Umbilical cord (tissue), 2 donors: ENCODE measurements around the gene WT1. TPM values are rescaled to one million over a fixed set of nuclear protein-coding genes. Genes with fewer than 3 reads are reported as not detected.
"Not testable (repeated sequence)": the region's sequence is repeated elsewhere in the genome, so short reads cannot be mapped to it uniquely, and the experiment has no call there.

Experiments used
- DNase-seq: peaks from one replicate; pipeline ENCODE4 v3.0.0-alpha.2; 2015; ENCODE audit warnings: low spot score
- total RNA-seq: library from RNA; depleted of rRNA; stranded (reverse); fragments of >200 nt; gene quantifications from one replicate; pipeline ENCODE4 v1.2.3, GENCODE V29; 2014; ENCODE audit warnings: low replicate concordance; ENCODE audit not compliant: insufficient read depth

The WT1 gene
- total RNA-seq, 1 donor from 2014 or later, result 0.48 TPM

- peak; percentile 18 for DNase-seq
Observed at GRCh38 chr11:32388365-32388764, 47.0 kb downstream of the WT1 start.

- no peak for DNase-seq
Observed at GRCh38 chr11:32387411-32387810, 47.9 kb downstream of the WT1 start.

DNA sequence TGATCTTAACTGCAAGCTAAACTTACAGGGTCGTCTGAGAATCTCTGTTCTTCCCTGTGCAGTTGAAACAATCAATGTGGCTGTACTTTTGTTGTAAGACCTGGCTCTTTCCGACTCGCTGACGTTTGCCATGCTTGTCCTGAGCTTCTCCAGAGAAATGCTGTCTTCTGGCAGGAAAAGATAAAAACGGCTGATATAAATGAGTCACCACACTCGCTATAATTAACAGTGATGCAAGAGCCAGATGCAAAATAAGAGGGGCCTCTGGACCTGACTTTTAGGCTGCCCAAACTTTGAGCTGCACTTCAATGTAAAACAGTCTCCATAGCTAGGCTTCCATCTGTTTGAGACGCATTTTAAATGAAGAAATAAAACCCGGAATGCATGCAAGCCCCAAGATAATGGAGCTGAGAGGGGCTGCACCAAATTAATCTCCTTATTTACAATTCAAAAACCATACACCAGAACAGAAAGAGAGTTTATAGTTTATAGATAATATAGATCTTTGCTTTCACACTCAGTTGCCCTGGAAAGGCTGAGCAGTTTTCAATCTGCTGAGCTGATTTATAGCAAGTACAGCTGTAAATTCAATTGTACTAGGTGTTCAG lies 48.5 kb downstream of the WT1 start:
- DNase-seq, result peak; percentile 86

DNA sequence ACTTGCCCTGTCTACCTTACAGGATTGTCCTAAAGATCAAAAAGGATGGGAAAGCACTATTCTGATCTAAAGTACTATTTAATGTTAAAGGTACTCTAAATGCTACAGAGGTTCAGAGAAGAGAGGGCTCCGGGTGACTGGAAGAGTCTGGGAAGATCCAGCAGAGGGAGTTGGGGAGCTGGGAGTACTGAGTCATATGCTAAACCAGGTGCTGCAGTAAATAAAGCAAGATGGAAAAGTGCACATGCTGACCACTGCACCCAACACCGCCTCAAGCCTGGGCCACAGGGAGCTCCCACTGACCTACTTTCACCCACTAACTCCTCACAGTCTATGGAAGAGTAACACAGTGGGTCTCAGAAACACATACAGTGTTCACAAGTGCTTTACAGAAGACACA lies 49.3 kb downstream of the WT1 start:
- DNase-seq, result peak; percentile 41

GRCh38 chr11:32382339-32383049 lies 52.8 kb downstream of the WT1 start:
- DNase-seq, result no peak

- DNase-seq, result no peak
Observed at GRCh38 chr11:32381179-32381578, 54.2 kb downstream of the WT1 start.

- peak; percentile 83 for DNase-seq
Observed at GRCh38 chr11:32379719-32380118, 55.6 kb downstream of the WT1 start.

GRCh38 chr11:32375826-32376225 lies 59.5 kb downstream of the WT1 start:
- DNase-seq, result peak; percentile 69

DNA sequence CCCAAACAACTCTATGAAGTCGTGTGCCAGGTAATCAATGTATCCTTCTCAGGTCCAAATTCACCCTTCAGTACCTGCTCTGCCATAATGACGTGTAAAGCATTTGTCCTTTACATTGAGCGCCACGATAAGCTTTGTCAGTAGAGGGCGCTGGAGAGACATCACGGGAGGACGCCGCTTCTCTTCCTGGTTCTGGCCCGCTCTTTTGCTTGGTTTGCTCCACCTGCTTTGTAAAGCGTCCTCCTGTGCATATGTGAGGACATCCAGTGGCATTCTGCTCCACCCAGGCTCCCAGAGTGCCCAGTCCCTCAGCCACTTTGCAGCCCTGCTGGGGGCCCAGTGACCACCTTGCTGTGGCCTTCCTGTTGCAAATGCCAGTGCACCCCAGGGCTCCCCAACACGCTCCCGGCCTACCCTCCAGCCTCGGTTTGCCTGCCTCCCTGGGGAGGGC lies 61.1 kb downstream of the WT1 start:
- DNase-seq, result peak; percentile 18

DNA sequence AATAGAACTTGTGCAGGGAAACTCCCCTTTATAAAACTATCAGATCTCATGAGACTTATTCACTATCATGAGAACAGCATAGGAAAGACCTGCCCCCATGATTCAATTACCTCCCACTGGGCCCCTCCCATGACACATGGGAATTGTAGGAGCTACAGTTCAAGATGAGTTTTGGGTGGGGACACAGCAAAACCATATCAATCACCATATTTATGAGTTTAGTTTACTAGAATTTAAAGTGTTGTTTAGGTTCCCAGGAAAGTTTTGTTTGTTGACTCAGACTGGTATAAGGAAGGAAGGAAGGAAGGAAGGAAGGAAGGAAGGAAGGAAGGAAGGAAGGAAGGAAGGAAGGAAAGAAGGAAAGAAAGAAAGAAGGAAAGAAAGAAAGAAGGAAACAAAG lies 65.4 kb downstream of the WT1 start:
- not testable (repeated sequence) for DNase-seq

- no peak for DNase-seq
Observed at GRCh38 chr11:32366666-32367065, 68.7 kb downstream of the WT1 start.

DNA sequence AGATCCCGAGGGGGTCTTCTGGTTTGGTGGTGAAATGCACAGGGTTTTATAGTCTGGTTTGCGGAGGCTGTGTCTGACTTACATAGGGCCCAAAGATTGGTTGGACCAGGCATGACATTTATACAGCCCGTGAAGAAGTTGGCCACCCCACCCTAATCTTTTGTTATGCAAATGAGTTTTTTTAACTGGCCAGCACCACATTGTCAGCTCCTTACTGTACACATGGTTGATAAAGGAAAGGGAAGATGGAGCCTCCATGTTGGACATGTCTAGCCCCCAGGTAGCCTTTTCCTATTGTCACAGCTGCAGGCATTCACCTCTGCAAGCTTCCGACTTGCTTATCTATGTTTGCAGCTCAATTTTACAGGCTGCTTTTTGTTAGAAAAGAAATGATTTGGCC lies 70.1 kb downstream of the WT1 start:
- DNase-seq, result no peak

GRCh38 chr11:32358729-32359128 lies 76.6 kb downstream of the WT1 start:
- peak; percentile 72 for DNase-seq

- DNase-seq, result no peak
Observed at GRCh38 chr11:32353884-32354283, 81.5 kb downstream of the WT1 start.

DNA sequence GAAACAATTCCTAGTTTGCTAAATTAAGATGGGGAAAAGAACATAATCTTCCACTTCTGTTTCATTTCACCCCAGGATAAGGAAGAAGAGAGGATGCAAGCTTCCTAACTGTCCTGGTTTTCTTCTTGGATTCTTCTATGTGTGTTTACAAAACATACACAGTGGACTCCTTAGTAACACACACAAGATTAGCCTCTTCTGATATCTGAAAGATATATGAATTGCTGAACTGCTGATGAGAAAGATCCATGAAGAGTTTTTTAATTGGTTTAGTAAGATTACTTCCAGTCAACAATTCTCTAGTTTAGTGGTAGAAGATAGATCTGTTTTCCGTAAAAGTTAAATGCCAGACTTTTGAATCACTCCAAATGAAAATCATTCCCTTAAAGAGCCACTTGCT lies 86.8 kb downstream of the WT1 start:
- peak; percentile 86 for DNase-seq

DNA sequence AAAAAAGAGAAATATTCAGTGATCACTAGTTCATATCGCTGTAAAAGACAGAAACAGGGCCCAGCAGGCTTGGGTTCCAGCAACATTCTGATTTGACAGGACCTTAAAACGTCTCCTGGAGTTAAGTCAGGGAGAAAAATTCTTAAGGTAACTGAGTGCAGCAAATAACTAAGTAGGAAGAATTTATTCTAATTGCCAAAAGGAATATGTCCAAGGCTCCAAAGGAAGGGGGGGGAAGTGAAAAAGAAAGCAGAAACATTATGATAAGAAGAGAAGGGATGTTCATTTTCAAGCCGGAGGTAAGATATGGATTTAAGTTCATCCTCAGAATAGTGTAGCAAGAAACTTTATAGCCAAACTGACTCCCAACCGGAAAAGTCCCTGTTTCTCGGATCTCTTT lies 90.4 kb downstream of the WT1 start:
- peak; percentile 66 for DNase-seq

DNA sequence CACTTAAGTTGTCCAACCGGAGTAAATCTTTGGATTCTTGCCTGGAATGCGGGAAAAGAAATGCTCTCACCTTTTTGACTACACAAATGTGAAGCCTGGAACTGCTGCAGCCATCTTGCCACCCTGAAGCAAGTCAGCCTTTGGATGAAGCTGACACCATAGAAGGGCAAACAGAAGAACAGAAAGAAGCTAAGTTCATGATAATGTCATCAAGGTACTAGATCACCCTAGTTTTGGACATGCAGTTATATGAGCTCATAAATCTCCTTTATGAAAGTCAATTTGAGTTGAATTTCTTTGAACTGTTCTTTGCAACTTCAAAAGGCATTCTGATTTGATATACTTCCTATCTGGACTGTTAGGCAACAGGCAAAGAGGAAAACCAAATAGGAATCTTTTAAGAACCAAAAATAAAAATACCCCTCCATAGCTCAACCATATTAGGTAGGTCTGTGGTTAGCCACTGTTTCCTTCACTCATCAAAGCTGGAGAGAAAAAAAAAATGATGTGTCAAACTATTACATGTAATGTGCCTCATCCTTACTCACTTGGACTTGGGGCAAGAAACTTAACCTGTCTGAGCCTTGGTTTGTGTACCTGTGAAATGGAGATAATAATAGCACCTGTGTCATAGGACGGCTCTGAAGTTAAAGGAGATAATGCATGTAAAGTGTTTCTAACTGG lies 91.9 kb downstream of the WT1 start:
- DNase-seq, result no peak

GRCh38 chr11:32341620-32342613 lies 93.4 kb downstream of the WT1 start:
- DNase-seq, result peak; percentile 75

DNA sequence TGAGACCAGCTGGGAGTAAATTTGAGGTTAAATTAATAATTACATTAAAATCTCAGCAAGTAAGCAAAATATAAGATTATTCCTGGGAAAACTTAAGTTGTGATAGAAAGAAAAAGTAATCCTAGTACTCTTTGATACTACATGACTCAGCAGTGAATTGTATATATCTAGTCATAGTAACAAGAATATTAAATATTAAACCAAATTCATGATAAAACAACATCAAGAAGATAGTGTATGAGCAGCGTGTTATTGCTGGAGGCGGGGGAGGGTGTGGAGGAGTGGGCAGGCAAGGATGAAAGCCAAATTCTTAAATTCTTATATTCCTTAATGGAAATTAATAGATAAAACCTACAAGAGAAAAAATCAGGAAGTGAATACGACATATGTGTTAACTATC lies 95.2 kb downstream of the WT1 start:
- no peak for DNase-seq
